ENCODE data around the gene ZFP14.
"Not testable (repeated sequence)": the region's sequence is repeated elsewhere in the genome, so short reads cannot be mapped to it uniquely, and the experiment has no call there.

- TF ChIP-seq CTCF (conservative IDR thresholded peaks at IDR 0.05; ENCODE audit: low read depth, low read length); EZH2 (IDR thresholded peaks at IDR 0.05; ENCODE audit: borderline replicate concordance, low read depth, low read length, poor library complexity, severe bottlenecking): not testable (repeated sequence)
These were observed 52.4 kb downstream of the ZFP14 start for GRCh38 chr19:36326649-36327048.

All from A673 (cell line).